Endothelial cell of umbilical vein (primary cell): ENCODE results near the gene TDO2. TPM values are rescaled to one million over a fixed set of nuclear protein-coding genes. Genes with fewer than 3 reads are reported as not detected.

Source experiments
- BruUV-seq: library from RNA; stranded (reverse); fragments of 400-500 nt; replicated peaks from 2 replicates; lab custom pipeline; 2021; lab: Mats Ljungman, UMichigan
- CTCF ChIA-PET: fragments of 300-600, 350-600 bp; sonication (Branson Sonifier 250); formaldehyde crosslinking; loops from one replicate; lab custom pipeline; 2021; ENCODE audit warnings: antibody characterized with exemption, inconsistent platforms; lab: Charles Lee
- POLR2A ChIA-PET: fragments of 300-600, 350-600 bp; sonication (Branson Sonifier 250); formaldehyde crosslinking; loops from one replicate; lab custom pipeline; 2021; ENCODE audit warnings: antibody characterized with exemption, inconsistent platforms; lab: Charles Lee
- DNase-seq: peaks from one replicate; pipeline ENCODE4 v3.0.0-alpha.2; 2011; ENCODE audit warnings: low read depth, low spot score
- FAIRE-seq: peaks from 2 replicates; lab custom pipeline; 2011; peaks lifted over from hg19 to GRCh38; lab: Jason Lieb, UNC
- H2AFZ ChIP-seq: 2 replicates; pipeline ENCODE4 v1.6.0; 2012; ENCODE audit warnings: low read depth, low read length, control low read depth, inconsistent platforms
- H3K27ac ChIP-seq: 2 replicates; pipeline ENCODE4 v1.5.1; 2011; ENCODE audit warnings: low read depth, mild to moderate bottlenecking, control low read depth, low read length, moderate library complexity; ENCODE audit not compliant: insufficient read depth
- H3K27me3 ChIP-seq, 2 experiments: 2 replicates each; pipeline versions ENCODE4 v1.6.0 to v1.6.1; 2011; ENCODE audit warnings: low read length in 2 of 2, mixed read lengths in 1 of 2; ENCODE audit not compliant: control insufficient read depth in 2 of 2, insufficient read depth in 2 of 2
- H3K36me3 ChIP-seq, 2 experiments: 2 replicates in 1 of 2; 3 replicates in 1 of 2; pipeline ENCODE4 v1.5.1; 2011; ENCODE audit warnings: low read length in 2 of 2, mild to moderate bottlenecking in 1 of 2, moderate library complexity in 1 of 2; ENCODE audit not compliant: control insufficient read depth in 2 of 2, insufficient read depth in 2 of 2; ENCODE audit errors: extremely low read depth in 1 of 2
- H3K4me1 ChIP-seq: 3 replicates; pipeline ENCODE4 v1.5.1; 2011; ENCODE audit warnings: mild to moderate bottlenecking, low read length; ENCODE audit not compliant: control insufficient read depth, insufficient read depth; ENCODE audit errors: extremely low read depth
- H3K4me2 ChIP-seq: 2 replicates; pipeline ENCODE4 v1.6.1; 2011; ENCODE audit warnings: low read length, control low read depth, mixed read lengths; ENCODE audit not compliant: insufficient read depth
- H3K4me3 ChIP-seq, 3 experiments: fragments of 200-600 bp in 1 of 3; sonication (generic), shearing (Covaris generic) in 1 of 3; replicated peaks in 1 of 3; 2 replicates each; pipeline ENCODE4 v1.5.1; 2011 to 2016; ENCODE audit warnings: control low read depth in 3 of 3, low read length in 3 of 3, mild to moderate bottlenecking in 2 of 3, inconsistent platforms in 1 of 3, low read depth in 1 of 3, moderate library complexity in 1 of 3; ENCODE audit not compliant: insufficient read depth in 1 of 3
- H3K79me2 ChIP-seq: 2 replicates; pipeline ENCODE4 v1.6.0; 2012; ENCODE audit warnings: low read length, inconsistent platforms; ENCODE audit not compliant: control insufficient read depth, insufficient read depth
- H3K9ac ChIP-seq: replicated peaks from 2 replicates; pipeline ENCODE3; 2011; ENCODE audit warnings: low read length, control low read depth; ENCODE audit not compliant: insufficient read depth; ENCODE audit errors: extremely low read depth
- H3K9me1 ChIP-seq: replicated peaks from 3 replicates; pipeline ENCODE4 v1.6.0; 2011; ENCODE audit warnings: mild to moderate bottlenecking, low read length; ENCODE audit not compliant: control insufficient read depth, insufficient read depth; ENCODE audit errors: extremely low read depth
- H3K9me3 ChIP-seq: replicated peaks from 2 replicates; pipeline ENCODE4 v1.5.1; 2012; ENCODE audit warnings: low read length, inconsistent platforms; ENCODE audit not compliant: control insufficient read depth, insufficient read depth
- H4K20me1 ChIP-seq: replicated peaks from 2 replicates; pipeline ENCODE3; 2011; ENCODE audit warnings: mild to moderate bottlenecking, low read length; ENCODE audit not compliant: control insufficient read depth, insufficient read depth; ENCODE audit errors: extremely low read depth
- CTCF ChIP-seq, 2 donors: IDR thresholded peaks; 1 replicate in 1 of 2; 2 replicates in 1 of 2; pipeline ENCODE4 v1.5.1; 2011; ENCODE audit warnings: low read length in 2 of 2, mild to moderate bottlenecking in 2 of 2, moderate library complexity in 2 of 2, control low read depth in 1 of 2, inconsistent platforms in 1 of 2, low read depth in 1 of 2; ENCODE audit not compliant: insufficient read depth in 1 of 2; ENCODE audit errors: extremely low read depth in 1 of 2
- EZH2 ChIP-seq: IDR thresholded peaks from 2 replicates; pipeline ENCODE4 v1.6.1; 2012; ENCODE audit warnings: borderline replicate concordance, low read depth, mild to moderate bottlenecking, moderate library complexity, low read length, inconsistent platforms; ENCODE audit not compliant: severe bottlenecking
- FOS ChIP-seq: IDR thresholded peaks from 2 replicates; pipeline ENCODE4 v1.6.1; 2011; ENCODE audit warnings: mild to moderate bottlenecking, low read length, moderate library complexity, borderline replicate concordance; ENCODE audit not compliant: insufficient read depth
- GATA2 ChIP-seq: IDR thresholded peaks from 2 replicates; pipeline ENCODE4 v1.7.0; 2011; ENCODE audit warnings: low read depth, mild to moderate bottlenecking, moderate library complexity, mixed read lengths, low read length; ENCODE audit not compliant: insufficient read length, insufficient read depth
- JUN ChIP-seq: IDR thresholded peaks from 2 replicates; pipeline ENCODE4 v1.6.1; 2011; ENCODE audit warnings: borderline replicate concordance, low read depth; ENCODE audit not compliant: insufficient read length, insufficient read depth
- MYC ChIP-seq: IDR thresholded peaks from one replicate; pipeline ENCODE4 v1.6.1; 2011; ENCODE audit warnings: mild to moderate bottlenecking, low read depth, low read length
- POLR2A ChIP-seq: IDR thresholded peaks from 2 replicates; pipeline ENCODE4 v1.6.1; 2012; ENCODE audit warnings: low read depth, mild to moderate bottlenecking, control low read depth, low read length
- POLR2AphosphoS5 ChIP-seq: IDR thresholded peaks from 2 replicates; pipeline ENCODE4 v1.6.1; 2012; ENCODE audit warnings: low read depth, mild to moderate bottlenecking, control low read depth, low read length, moderate library complexity; ENCODE audit not compliant: insufficient read depth
- dilution Hi-C: fragments of 300-500 bp; cut with MboI; formaldehyde crosslinking; loops from one replicate; pipeline ENCODE4 v1.15.0; 2019; ENCODE audit warnings: low sequenced_read_pairs; ENCODE audit not compliant: extremely low pct_ligation_motif_present
- intact Hi-C: fragments of 100-400 bp; cut with micrococcal nuclease; formaldehyde crosslinking; loops from one replicate; pipeline ENCODE4 v1.10.0; 2022
- polyA plus RNA-seq, 4 experiments: library from polyadenylated mRNA; depleted of rRNA in 3 of 4; stranded (reverse) in 3 of 4; unstranded in 1 of 4; fragments of >200 nt; gene quantifications; 2 replicates each; pipeline versions ENCODE4 v1.2.1 to v1.2.3, GENCODE V29; 2011 to 2012; ENCODE audit warnings: missing spikeins in 1 of 4
- total RNA-seq: library from RNA; stranded (reverse); gene quantifications from 2 replicates; pipeline ENCODE4 v1.2.3, GENCODE V29; 2021
- TF ChIP-seq, protein P1 (sequence below): IDR thresholded peaks from 2 replicates; pipeline ENCODE4 v1.6.1; 2011; ENCODE audit not compliant: insufficient read depth, insufficient read length

Gene TDO2
- total and polyA plus RNA-seq, 2 donors (not counting 3 experiments of a cell fraction or from before 2014, with no cell fraction given) = not detected

DNA sequence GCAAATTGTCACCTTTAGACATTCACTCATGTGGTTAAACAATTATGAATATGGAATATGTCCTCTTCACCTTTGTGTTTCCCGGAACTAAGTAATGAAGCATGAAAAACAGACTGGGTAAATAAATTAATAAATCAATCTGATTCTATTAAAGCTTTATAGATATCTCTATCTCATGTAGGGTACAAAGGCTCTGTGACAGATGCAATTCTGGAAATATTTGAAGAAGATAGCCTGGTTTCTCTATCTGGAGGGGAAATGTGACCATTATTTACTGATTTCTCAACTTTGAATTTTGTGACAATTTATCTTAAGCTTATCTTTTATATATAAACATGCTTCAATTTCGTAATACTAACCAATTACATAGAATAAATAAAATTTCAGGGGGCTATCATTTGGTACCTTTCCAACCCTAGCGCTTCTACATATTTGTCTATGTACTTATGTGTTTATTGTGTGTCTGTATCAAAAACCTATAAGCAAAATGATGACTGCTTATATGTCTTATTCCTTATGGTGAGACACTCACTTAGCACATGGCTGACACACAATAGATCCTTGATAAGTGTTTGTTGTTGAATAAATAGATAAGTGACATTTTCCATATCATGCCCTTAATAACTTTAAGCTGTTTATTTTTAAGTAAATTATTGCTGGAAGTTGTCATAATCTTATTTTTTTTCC lies 40.3 kb downstream of the TDO2 start:
- dilution Hi-C loops = no loop called here

More for the DNA sequence above, 40.3 kb downstream of the TDO2 start:
- CTCF ChIA-PET = interaction anchor here (0.9 to 2.5 kb wide), 3 partner anchors 9 to 540 kb away, joined by 3 to 26 read pairs (median 4); partner anchors contain the start of gene CTSO
- DNase-seq (no peak), FAIRE-seq (no peak)
- TF ChIP-seq JUN (no peak), GATA2 (no peak), MYC (no peak), POLR2A (no peak), CTCF (IDR thresholded peaks at IDR 0.05; ENCODE audit: extremely low read depth in 1 of 2, insufficient read depth in 1 of 2, low read depth in 1 of 2, low read length in 2 of 2) (no peak), EZH2 (no peak), POLR2AphosphoS5 (no peak), FOS (no peak)
- TF ChIP-seq, protein P1, sequence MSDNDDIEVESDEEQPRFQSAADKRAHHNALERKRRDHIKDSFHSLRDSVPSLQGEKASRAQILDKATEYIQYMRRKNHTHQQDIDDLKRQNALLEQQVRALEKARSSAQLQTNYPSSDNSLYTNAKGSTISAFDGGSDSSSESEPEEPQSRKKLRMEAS = no peak
- H3K4me1 ChIP-seq = no peaks in the 10 kb centered on the region
- H3K9me3 ChIP-seq = no peaks in the 10 kb centered on the region
- H4K20me1 ChIP-seq = no peaks in the 10 kb centered on the region
- no peaks in the 10 kb centered on the region for H3K9me1 ChIP-seq
- POLR2A ChIA-PET = no interaction called here
- H2AFZ ChIP-seq = no peak overlapping the region
- peaks cover 0 to 2% of the 10 kb centered on the region in 2 experiments for H3K36me3 ChIP-seq
- no peak overlapping the region for H3K4me3 ChIP-seq
- H3K9ac ChIP-seq = no peak overlapping the region
- no TSS peak for BruUV-seq
- no peaks in the 10 kb centered on the region for H3K27me3 ChIP-seq
- no peak overlapping the region for H3K4me2 ChIP-seq
- intact Hi-C loops = no loop called here
- H3K27ac ChIP-seq = no peak overlapping the region
- no peaks in the 10 kb centered on the region for H3K79me2 ChIP-seq
